ENCODE data around the gene SORCS3.

DNA sequence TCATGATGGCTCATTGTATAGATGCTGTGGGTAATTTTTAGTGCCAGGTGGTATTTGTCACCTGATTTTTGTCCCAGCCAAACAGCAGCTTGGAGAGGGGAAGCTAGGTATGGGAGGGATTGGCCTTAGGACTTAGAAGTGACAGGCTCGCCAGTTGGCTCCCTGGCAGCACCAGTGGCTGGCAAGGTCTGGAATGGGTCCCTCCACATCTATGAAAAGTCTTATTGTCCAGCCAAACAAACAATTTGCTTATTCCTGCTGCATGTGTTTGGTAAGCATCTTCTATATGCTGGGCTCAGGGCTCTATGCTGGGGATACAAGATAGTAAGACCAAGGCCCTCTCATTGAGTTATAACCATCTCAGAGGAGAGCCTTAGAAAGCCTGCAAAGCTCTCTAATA, 42.5 kb downstream of the SORCS3 start:
- TF ChIP-seq SPI1 (IDR thresholded peaks at IDR 0.05; ENCODE audit: low read depth, low read length) (no peak), POLR2AphosphoS5 (IDR thresholded peaks at IDR 0.05; ENCODE audit: low read depth, low read length) (no peak), POLR2A (IDR thresholded peaks at IDR 0.05; ENCODE audit: low read depth, low read length) (no peak), TAF1 (IDR thresholded peaks at IDR 0.05; ENCODE audit: low read depth, low read length) (no peak), PAX5 (IDR thresholded peaks at IDR 0.05; ENCODE audit: insufficient read depth, low read length, severe bottlenecking) (no peak)
